ENCODE data around the gene TGFA.

- TF ChIP-seq CTCF (IDR thresholded peaks at IDR 0.05) (no peak), POLR2A (IDR thresholded peaks at IDR 0.05) (no peak)
Measured at GRCh38 chr2:70490381-70490780, 63.2 kb downstream of the TGFA start.

Measured in heart left ventricle (tissue), 13 donors.